Fibroblast of the aortic adventitia (primary cell): ENCODE data around the gene DDR2. TPM values are rescaled to one million over a fixed set of nuclear protein-coding genes. Genes with fewer than 3 reads are reported as not detected.

Experiments used
- DNase-seq: peaks from one replicate; pipeline ENCODE4 v3.0.0-alpha.2; 2010; ENCODE audit warnings: low read depth
- H3K4me3 ChIP-seq: 2 replicates; pipeline ENCODE4 v1.5.1; 2011; ENCODE audit warnings: low read depth, mild to moderate bottlenecking, control low read depth, low read length, moderate library complexity
- CTCF ChIP-seq: IDR thresholded peaks from 2 replicates; pipeline ENCODE4 v1.5.1; 2011; ENCODE audit warnings: mild to moderate bottlenecking, low read length, control low read depth, inconsistent platforms; ENCODE audit not compliant: insufficient read depth
- total RNA-seq: library from RNA; depleted of rRNA; stranded (reverse); fragments of >200 nt; gene quantifications from 2 replicates; pipeline ENCODE4 v1.2.3, GENCODE V29; 2012; ENCODE audit warnings: low replicate concordance

DDR2 gene
- total RNA-seq, 1 donor: 379 TPM

GRCh38 chr1:162619076-162619475 lies 13.2 kb upstream of the DDR2 start:
- H3K4me3 ChIP-seq: no peak overlapping the region
- no peak for DNase-seq
- TF ChIP-seq CTCF: no peak

GRCh38 chr1:162621256-162621655 lies 11.0 kb upstream of the DDR2 start:
- no peak overlapping the region for H3K4me3 ChIP-seq
- no peak for DNase-seq
- TF ChIP-seq CTCF: no peak

GRCh38 chr1:162625679-162626078 lies 6.6 kb upstream of the DDR2 start:
- no peak overlapping the region for H3K4me3 ChIP-seq
- DNase-seq: no peak
- no peak for TF ChIP-seq CTCF

DNA sequence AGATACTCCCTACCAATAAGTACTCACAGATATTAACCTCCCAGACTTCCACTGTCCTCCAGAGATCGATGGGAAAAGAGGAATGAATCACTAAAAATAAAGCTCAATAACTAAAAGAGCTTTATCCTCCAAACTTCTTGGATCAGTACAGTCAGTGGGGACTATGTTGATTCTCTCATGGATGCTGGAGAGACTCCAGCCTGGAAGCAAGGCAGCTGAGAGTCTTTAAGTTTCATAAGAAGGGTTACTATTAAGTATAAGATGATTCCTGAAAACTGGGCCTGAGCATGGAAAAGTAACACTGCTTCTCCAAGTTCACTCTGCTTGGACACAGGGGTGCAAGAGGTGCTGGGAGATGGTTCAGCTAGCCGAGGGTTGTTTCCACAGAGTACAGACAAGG lies 6.2 kb upstream of the DDR2 start:
- peak; percentile 61 for DNase-seq
- TF ChIP-seq CTCF: no peak

GRCh38 chr1:162626761-162627160 lies 5.5 kb upstream of the DDR2 start:
- peak overlapping the region; percentile 57 for H3K4me3 ChIP-seq
- peak; percentile 31 for DNase-seq
- no peak for TF ChIP-seq CTCF

More for the DNA sequence above, 6.2 kb upstream of the DDR2 start:
- H3K4me3 ChIP-seq: peak overlapping the region; percentile 57

DNA sequence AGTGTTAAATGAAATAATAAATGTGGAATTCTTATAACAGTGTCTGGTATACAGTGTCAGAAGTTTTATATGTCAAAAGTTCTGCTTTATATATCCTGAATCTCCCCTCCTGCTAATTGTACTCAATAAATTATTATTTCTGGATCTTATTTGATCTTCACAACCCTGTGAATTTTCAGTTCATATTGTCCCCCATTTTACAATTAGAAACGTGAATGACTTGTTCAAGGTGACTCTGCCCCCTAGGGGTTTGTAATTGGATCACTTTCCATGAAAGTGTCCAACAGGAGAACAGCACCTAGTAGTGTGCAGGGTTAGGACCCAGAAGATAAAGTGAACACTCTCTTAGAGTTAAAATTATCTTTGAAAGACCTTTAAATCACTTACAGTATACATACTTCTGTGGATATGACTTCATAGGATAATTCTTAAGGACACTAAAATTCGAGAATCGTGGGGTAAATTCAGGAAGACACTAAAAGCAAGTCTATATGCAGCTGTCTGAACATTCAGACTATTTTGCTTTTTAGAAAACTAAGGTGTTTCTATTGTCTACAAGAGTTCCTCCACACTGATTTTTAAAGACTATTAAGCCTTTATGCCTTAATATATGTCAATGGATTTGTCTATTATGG lies 4.5 kb upstream of the DDR2 start:
- peak; percentile 50 for TF ChIP-seq CTCF
- peak; percentile 60 for DNase-seq
- no peak overlapping the region for H3K4me3 ChIP-seq

DNA sequence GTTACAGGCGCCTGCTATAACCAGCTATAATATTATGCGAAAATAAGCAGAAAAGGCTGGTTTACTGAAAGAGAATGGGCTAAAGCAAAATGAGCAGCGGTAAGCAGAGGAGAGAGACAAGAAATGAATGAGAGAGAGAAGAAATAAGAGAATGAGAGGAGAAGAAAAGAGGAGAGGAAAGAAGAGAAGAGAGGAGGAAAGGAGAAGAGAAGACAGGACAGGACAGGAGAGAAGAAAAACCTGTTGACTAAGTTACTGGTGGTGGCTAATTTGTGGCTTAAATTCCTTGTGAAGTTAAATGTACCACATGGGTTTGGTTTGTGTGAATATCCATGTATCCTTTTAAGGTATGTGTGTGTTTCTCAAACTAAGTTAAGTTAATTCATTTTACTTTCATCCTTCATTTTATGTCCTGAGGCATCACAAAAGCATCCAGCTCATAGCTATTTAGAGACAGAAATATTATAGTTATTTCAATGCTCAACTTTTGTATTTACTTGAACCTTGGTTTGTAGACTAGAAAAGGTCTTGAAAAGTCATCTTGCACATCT lies 3.1 kb upstream of the DDR2 start:
- no peak for TF ChIP-seq CTCF
- no peak overlapping the region for H3K4me3 ChIP-seq
- DNase-seq: no peak
